Stomach (tissue), 9 donors: ENCODE measurements around the gene TAF1C. TPM values are rescaled to one million over a fixed set of nuclear protein-coding genes. Genes with fewer than 3 reads are reported as not detected.

Experiments
- DNase-seq, 2 donors: peaks; one replicate each; pipeline versions ENCODE4 v3.0.0 to v3.0.0-alpha.2; 2013 to 2019
- H3K27ac ChIP-seq, 5 donors: fragments of 200-600 bp in 4 of 5; sonication (generic) in 4 of 5; one replicate each; pipeline ENCODE4 v1.5.1; 2013 to 2019; ENCODE audit warnings: mild to moderate bottlenecking in 1 of 5, moderate library complexity in 1 of 5
- H3K27me3 ChIP-seq, 3 donors: fragments of 200-600 bp; sonication (generic); one replicate each; pipeline ENCODE4 v1.5.1; 2017 to 2019; ENCODE audit warnings: mixed run types in 1 of 3
- H3K36me3 ChIP-seq, 4 donors: fragments of 200-600 bp; sonication (generic); 1 replicate in 3 of 4; 2 replicates in 1 of 4; pipeline ENCODE4 v1.5.1; 2016 to 2019
- H3K4me1 ChIP-seq, 4 donors: fragments of 200-600 bp; sonication (generic); one replicate each; pipeline ENCODE4 v1.5.1; 2016 to 2019
- H3K4me3 ChIP-seq, 4 donors: fragments of 200-600 bp; sonication (generic) in 3 of 4; one replicate each; pipeline ENCODE4 v1.5.1; 2016 to 2019; ENCODE audit warnings: mild to moderate bottlenecking in 1 of 4
- H3K9me3 ChIP-seq, 4 donors: fragments of 200-600 bp; sonication (generic); one replicate each; pipeline ENCODE4 v1.5.1; 2016 to 2019
- CTCF ChIP-seq, 7 experiments: fragments of 450-650 bp in 4 of 7; fragments of 200-600 bp in 3 of 7; sonication (generic) in 3 of 7; IDR thresholded peaks; one replicate each; pipeline ENCODE4 v1.5.1; 2016 to 2019; ENCODE audit warnings: antibody characterized with exemption in 7 of 7, control low read depth in 2 of 7, mild to moderate bottlenecking in 1 of 7
- EP300 ChIP-seq: sonication (generic); formaldehyde crosslinking; IDR thresholded peaks from one replicate; pipeline ENCODE4 v1.6.1; 2017; ENCODE audit warnings: antibody characterized with exemption
- POLR2A ChIP-seq, 4 donors: fragments of 450-650 bp; IDR thresholded peaks; one replicate each; pipeline ENCODE4 v1.6.1; 2016; ENCODE audit warnings: antibody characterized with exemption in 4 of 4, control low read depth in 2 of 4, mild to moderate bottlenecking in 1 of 4, moderate library complexity in 1 of 4
- POLR2AphosphoS5 ChIP-seq, 3 donors: sonication (generic); formaldehyde crosslinking; IDR thresholded peaks; one replicate each; pipeline ENCODE4 v1.6.1; 2016; ENCODE audit warnings: antibody characterized with exemption in 3 of 3
- WGBS, 5 donors: extraction: QIAGEN DNeasy Blood & Tissue Kit in 3 of 5; methylation state at CpG; one replicate each; pipeline versions ENCODE4 v1.1.5 to v1.1.7; 2013 to 2018; 5-methylcytosine and 5-hydroxymethylcytosine counted together
- intact Hi-C: fragments of 100-400 bp; cut with DNase I; formaldehyde crosslinking; loops from one replicate; pipeline ENCODE4 v1.15.1; 2023; ENCODE audit warnings: low total_unique reads
- polyA plus RNA-seq, 3 donors: library from polyadenylated mRNA; stranded (reverse); fragments of 200-250 nt; gene quantifications; one replicate each; pipeline ENCODE4 v1.2.3, GENCODE V29; 2013
- total RNA-seq, 5 donors: library from RNA; depleted of rRNA; stranded (reverse); fragments of >200 nt; gene quantifications; one replicate each; pipeline versions ENCODE4 v1.1.0 to v1.2.3, GENCODE V29; 2014 to 2016
- donor health status: healthy with polysubstance abuse.
- donor health status: Bipolar disorder and iron deficiency.
- donor health status: healthy.

The TAF1C gene
- total and polyA plus RNA-seq, 8 donors = 15.3 to 377 (median 37.6) TPM

GRCh38 chr16:84194018-84194417, 7.2 kb upstream of the TAF1C start:
- intact Hi-C loops = loop anchor here (10.0 kb wide), 1 partner anchor 219 kb away; no protein-coding TSS in a partner anchor
- no peak overlapping the region for H3K27ac ChIP-seq
- 86 to 90% (median 89%) methylated on average over 11 of the region's 11 CpGs for WGBS, 5 donors
- H3K27me3 ChIP-seq = peaks cover 0 to 30% (median 10%) of the 10 kb centered on the region in 3 donors
- no peaks in the 10 kb centered on the region for H3K9me3 ChIP-seq
- H3K4me3 ChIP-seq = no peak overlapping the region
- no peaks in the 10 kb centered on the region for H3K4me1 ChIP-seq
- TF ChIP-seq POLR2AphosphoS5 (IDR thresholded peaks at IDR 0.05) (no peak), POLR2A (IDR thresholded peaks at IDR 0.05) (no peak), EP300 (no peak), CTCF (IDR thresholded peaks at IDR 0.05) (no peak)
- DNase-seq = no peak
- H3K36me3 ChIP-seq = no peaks in the 10 kb centered on the region

- H3K4me1 ChIP-seq = no peaks in the 10 kb centered on the region
- TF ChIP-seq POLR2AphosphoS5 (IDR thresholded peaks at IDR 0.05) (no peak), EP300 (no peak), CTCF (IDR thresholded peaks at IDR 0.05) (no peak), POLR2A (IDR thresholded peaks at IDR 0.05) (no peak)
- no peaks in the 10 kb centered on the region for H3K36me3 ChIP-seq
- H3K4me3 ChIP-seq = no peak overlapping the region
- no peak for DNase-seq
- H3K27ac ChIP-seq = no peak overlapping the region
- WGBS, 5 donors = 80 to 86% (median 83%) methylated on average over 7 of the region's 7 CpGs
- H3K27me3 ChIP-seq = peaks cover 0 to 30% (median 10%) of the 10 kb centered on the region in 3 donors
- no peaks in the 10 kb centered on the region for H3K9me3 ChIP-seq
- intact Hi-C loops = loop anchor here (10.0 kb wide), 1 partner anchor 219 kb away; no protein-coding TSS in a partner anchor
These were observed 6.6 kb upstream of the TAF1C start for GRCh38 chr16:84193480-84193879.

- no peak for DNase-seq
- intact Hi-C loops = loop anchor here (10.0 kb wide), 1 partner anchor 217 kb away; no protein-coding TSS in a partner anchor
- Histone ChIP-seq H3K4me3 (no peak overlapping the region), H3K4me1 (peaks cover 0 to 4% (median 2%) of the 10 kb centered on the region in 4 donors), H3K27me3 (peaks cover 0 to 16% (median 10%) of the 10 kb centered on the region in 3 donors), H3K27ac (no peak overlapping the region), H3K36me3 (no peaks in the 10 kb centered on the region), H3K9me3 (no peaks in the 10 kb centered on the region)
- TF ChIP-seq CTCF (IDR thresholded peaks at IDR 0.05) (no peak), EP300 (no peak), POLR2A (IDR thresholded peaks at IDR 0.05) (no peak), POLR2AphosphoS5 (IDR thresholded peaks at IDR 0.05) (no peak)
- 85 to 94% (median 91%) methylated on average over 13 to 16 of the region's 16 CpGs for WGBS, 5 donors
These were observed 4.6 kb upstream of the TAF1C start for GRCh38 chr16:84191466-84191865.

- WGBS, 5 donors = 89 to 93% (median 92%) methylated on average over 35 to 47 of the region's 47 CpGs
- H3K36me3 ChIP-seq = no peaks in the 10 kb centered on the region
- no peak for DNase-seq
- no peak within 1 kb of the TSS for H3K4me3 ChIP-seq
- H3K4me1 ChIP-seq = peaks cover 4 to 9% (median 7%) of the 10 kb centered on the region in 4 donors
- H3K27ac ChIP-seq = no peak within 1 kb of the TSS
- peaks cover 0 to 11% (median 6%) of the 10 kb centered on the region in 3 donors for H3K27me3 ChIP-seq
- no peaks in the 10 kb centered on the region for H3K9me3 ChIP-seq
- intact Hi-C loops = loop anchor here (10.0 kb wide), 1 partner anchor 216 kb away; no protein-coding TSS in a partner anchor
- no peak for TF ChIP-seq POLR2A (IDR thresholded peaks at IDR 0.05)
- no peak for TF ChIP-seq CTCF (IDR thresholded peaks at IDR 0.05)
- no peak for TF ChIP-seq EP300
- no peak for TF ChIP-seq POLR2AphosphoS5 (IDR thresholded peaks at IDR 0.05)
These were observed 4.0 kb upstream of the TAF1C start, which contains the start of gene ADAD2 for GRCh38 chr16:84190731-84191388. Gene ADAD2, plus strand, starts transcription at chr16:84191157. Its CDS starts 74 bp downstream, at chr16:84191231.
